Thyroid gland (tissue), 4 donors: Measurements from ENCODE around the gene PRAC1.

Source experiments
- CTCF ChIP-seq, 6 experiments: fragments of 200-600 bp in 3 of 6; fragments of 450-650 bp in 3 of 6; sonication (generic) in 3 of 6; IDR thresholded peaks; one replicate each; pipeline ENCODE4 v1.5.1; 2016 to 2019; ENCODE audit warnings: antibody characterized with exemption in 6 of 6, mild to moderate bottlenecking in 2 of 6, inconsistent platforms in 1 of 6, moderate library complexity in 1 of 6
- POLR2A ChIP-seq, 2 donors: fragments of 450-650 bp; IDR thresholded peaks; one replicate each; pipeline ENCODE4 v1.6.1; 2017; ENCODE audit warnings: antibody characterized with exemption in 2 of 2, mild to moderate bottlenecking in 2 of 2, moderate library complexity in 1 of 2

- no peak for TF ChIP-seq POLR2A (IDR thresholded peaks at IDR 0.05)
- TF ChIP-seq CTCF (IDR thresholded peaks at IDR 0.05): no peak
Observed at GRCh38 chr17:48752399-48753288, 30.3 kb upstream of the PRAC1 start.
